Chondrocyte (in vitro differentiated cells): ENCODE data around the gene SLC17A8. TPM values are rescaled to one million over a fixed set of nuclear protein-coding genes. Genes with fewer than 3 reads are reported as not detected.

Experiments used
- DNase-seq: peaks from one replicate; pipeline ENCODE4 v3.0.0; 2021; ENCODE audit warnings: mixed read lengths, low spot score
- H3K27ac Mint-ChIP-seq: one replicate; pipeline ENCODE4 v1.8.0; 2021; ENCODE audit warnings: mild to moderate bottlenecking, moderate library complexity, mixed read lengths; ENCODE audit not compliant: unreplicated experiment
- H3K27me3 Mint-ChIP-seq: 2 replicates; pipeline ENCODE4 v1.8.0; 2021; ENCODE audit warnings: low read depth, mixed read lengths
- H3K36me3 Mint-ChIP-seq: 2 replicates; pipeline ENCODE4 v1.8.0; 2021; ENCODE audit warnings: low read depth, mixed read lengths
- H3K4me1 Mint-ChIP-seq: 2 replicates; pipeline ENCODE4 v1.8.0; 2021; ENCODE audit warnings: low read depth, mild to moderate bottlenecking, mixed read lengths
- H3K4me3 Mint-ChIP-seq: one replicate; pipeline ENCODE4 v1.8.0; 2021; ENCODE audit warnings: mild to moderate bottlenecking, moderate library complexity, mixed read lengths; ENCODE audit not compliant: unreplicated experiment
- H3K9me3 Mint-ChIP-seq: 2 replicates; pipeline ENCODE4 v1.8.0; 2021; ENCODE audit warnings: low read depth, mixed read lengths
- CTCF ChIP-seq: fragments of 200-600 bp; sonication (generic); IDR thresholded peaks from 2 replicates; pipeline ENCODE4 v1.5.0; 2021; ENCODE audit warnings: antibody characterized with exemption, mild to moderate bottlenecking, moderate library complexity
- total RNA-seq: library from RNA; stranded (reverse); gene quantifications from 3 replicates; pipeline ENCODE4 v1.2.1, GENCODE V29; 2021

The SLC17A8 gene
- total RNA-seq, 1 donor from 2014 or later = not detected

GRCh38 chr12:100450735-100451134 is 93.9 kb downstream of the SLC17A8 start:
- Mint-ChIP-seq H3K36me3 (no peaks in the 10 kb centered on the region), H3K4me3 (no peak overlapping the region), H3K27ac (no peak overlapping the region), H3K9me3 (no peaks in the 10 kb centered on the region), H3K4me1 (no peaks in the 10 kb centered on the region), H3K27me3 (peaks cover 31% of the 10 kb centered on the region)
- no peak for DNase-seq
- TF ChIP-seq CTCF = no peak

- Mint-ChIP-seq H3K27me3 (peaks cover 26% of the 10 kb centered on the region), H3K4me1 (no peaks in the 10 kb centered on the region), H3K36me3 (no peaks in the 10 kb centered on the region), H3K4me3 (no peak overlapping the region), H3K9me3 (no peaks in the 10 kb centered on the region), H3K27ac (no peak overlapping the region)
- TF ChIP-seq CTCF = no peak
- DNase-seq = no peak
Observed at GRCh38 chr12:100453951-100454350, 97.1 kb downstream of the SLC17A8 start.

GRCh38 chr12:100455896-100456295 is 99.0 kb downstream of the SLC17A8 start:
- Mint-ChIP-seq H3K4me3 (no peak overlapping the region), H3K36me3 (no peaks in the 10 kb centered on the region), H3K9me3 (no peaks in the 10 kb centered on the region), H3K4me1 (no peaks in the 10 kb centered on the region), H3K27me3 (peaks cover 16% of the 10 kb centered on the region), H3K27ac (no peak overlapping the region)
- no peak for TF ChIP-seq CTCF
- DNase-seq = no peak

GRCh38 chr12:100458191-100458590 is 101.3 kb downstream of the SLC17A8 start:
- H3K4me3 Mint-ChIP-seq = no peak overlapping the region
- peaks cover 6% of the 10 kb centered on the region for H3K27me3 Mint-ChIP-seq
- no peak overlapping the region for H3K27ac Mint-ChIP-seq
- no peaks in the 10 kb centered on the region for H3K9me3 Mint-ChIP-seq
- no peak for DNase-seq
- no peaks in the 10 kb centered on the region for H3K4me1 Mint-ChIP-seq
- TF ChIP-seq CTCF = no peak
- no peaks in the 10 kb centered on the region for H3K36me3 Mint-ChIP-seq

- Mint-ChIP-seq H3K27ac (no peak overlapping the region), H3K27me3 (peaks cover 5% of the 10 kb centered on the region), H3K4me1 (no peaks in the 10 kb centered on the region), H3K36me3 (no peaks in the 10 kb centered on the region), H3K9me3 (no peaks in the 10 kb centered on the region), H3K4me3 (no peak overlapping the region)
- no peak for DNase-seq
- TF ChIP-seq CTCF = no peak
Observed at GRCh38 chr12:100460702-100461101, 103.8 kb downstream of the SLC17A8 start.
